GM19452 (cell line): Measurements from ENCODE around the gene CTSF.
A peak's percentile ranks its signal among the peaks of the same experiment; 100 is the strongest.
"Not testable (repeated sequence)": the region's sequence is repeated elsewhere in the genome, so short reads cannot be mapped to it uniquely, and the experiment has no call there.

Source experiments
- ATAC-seq: cut with Tn5 transposase; IDR thresholded peaks from one replicate; pipeline ENCODE4 v1.9.1; 2021; ENCODE audit not compliant: unreplicated experiment

CTSF gene

GRCh38 chr11:66559866-66560676, 8.3 kb downstream of the CTSF start:
- ATAC-seq, result no peak

- ATAC-seq, result no peak
Observed at GRCh38 chr11:66559142-66559865, 9.1 kb downstream of the CTSF start.

- no peak for ATAC-seq
Observed at GRCh38 chr11:66557733-66558326, 10.6 kb downstream of the CTSF start.

DNA sequence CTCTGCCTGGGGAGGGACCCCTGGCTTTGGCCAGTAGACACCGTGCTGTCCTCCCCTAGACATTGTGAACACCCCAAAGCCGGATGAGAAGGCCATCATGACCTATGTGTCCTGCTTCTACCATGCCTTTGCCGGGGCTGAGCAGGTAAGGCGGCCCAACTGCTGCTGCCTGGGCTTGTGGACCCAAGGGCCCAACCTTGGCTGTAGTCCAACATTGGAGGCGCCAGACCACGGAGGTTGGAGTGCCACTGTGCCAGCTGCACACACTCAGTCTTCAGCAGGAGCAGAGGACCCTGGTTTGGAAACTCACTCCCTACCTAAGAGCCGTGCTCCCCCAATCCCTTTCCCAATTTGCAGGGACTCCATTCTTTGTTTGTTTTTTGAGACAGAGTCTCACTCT, 12.3 kb downstream of the CTSF start:
- no peak for ATAC-seq

DNA sequence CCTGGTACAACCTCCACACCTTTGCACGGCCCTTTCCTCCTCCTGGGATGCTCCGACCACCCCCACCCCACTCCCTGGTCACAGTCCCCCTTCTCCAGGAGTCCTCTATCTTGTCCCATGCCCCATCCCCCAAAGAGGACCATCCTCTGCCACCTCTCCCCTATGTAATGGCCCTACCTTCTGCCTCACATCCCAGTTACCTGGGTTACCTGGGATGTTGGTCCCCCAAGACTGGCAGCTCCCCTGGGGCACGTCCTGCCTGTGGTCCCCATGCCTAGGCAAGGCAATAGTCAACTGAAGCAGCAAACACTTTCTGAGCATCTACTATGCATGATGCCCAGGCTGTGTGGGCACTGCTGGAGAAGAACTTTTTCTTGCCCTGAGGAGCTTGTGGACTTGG, 13.0 kb downstream of the CTSF start:
- ATAC-seq, result no peak

GRCh38 chr11:66554602-66555001, 13.8 kb downstream of the CTSF start:
- ATAC-seq, result no peak

DNA sequence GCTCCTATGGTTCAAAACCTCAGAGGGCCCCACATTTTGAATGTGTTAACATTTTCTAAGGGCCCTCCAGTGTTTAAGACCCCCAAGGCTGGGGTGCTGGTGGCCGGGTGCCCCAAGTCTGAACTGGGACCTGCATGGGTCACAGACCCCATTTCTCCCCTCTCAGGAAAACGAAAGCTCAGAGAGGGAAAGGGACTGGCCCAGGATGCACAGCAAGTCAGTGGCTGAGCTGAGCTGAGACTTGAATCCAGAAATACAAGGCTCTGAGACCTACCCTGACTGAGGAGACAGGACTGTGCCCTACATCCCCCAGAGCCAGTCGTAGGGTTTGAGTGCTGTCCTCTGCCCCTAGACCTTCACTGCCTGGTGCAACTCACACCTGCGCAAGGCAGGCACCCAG, 17.5 kb downstream of the CTSF start:
- no peak for ATAC-seq

- ATAC-seq, result no peak
Observed at GRCh38 chr11:66549696-66550095, 18.7 kb downstream of the CTSF start.

- ATAC-seq, result no peak
Observed at GRCh38 chr11:66548774-66549630, 19.4 kb downstream of the CTSF start.

GRCh38 chr11:66548041-66548440, 20.4 kb downstream of the CTSF start:
- no peak for ATAC-seq

- no peak for ATAC-seq
Observed at GRCh38 chr11:66547662-66548009, 20.8 kb downstream of the CTSF start.

GRCh38 chr11:66546966-66547661, 21.3 kb downstream of the CTSF start:
- ATAC-seq, result no peak

GRCh38 chr11:66546368-66546965, 21.9 kb downstream of the CTSF start, which contains the start of gene ACTN3:
Gene ACTN3 (plus strand): TSS chr11:66546903. CDS start chr11:66546938, 35 bp downstream.
- no peak for ATAC-seq

GRCh38 chr11:66545701-66546367, 22.6 kb downstream of the CTSF start, which contains the start of gene ZDHHC24:
Gene ZDHHC24 (minus strand): TSS chr11:66546048. CDS start chr11:66546003, 45 bp downstream.
- ATAC-seq, result peak; percentile 82

GRCh38 chr11:66544952-66545351, 23.5 kb downstream of the CTSF start:
- ATAC-seq, result not testable (repeated sequence)

DNA sequence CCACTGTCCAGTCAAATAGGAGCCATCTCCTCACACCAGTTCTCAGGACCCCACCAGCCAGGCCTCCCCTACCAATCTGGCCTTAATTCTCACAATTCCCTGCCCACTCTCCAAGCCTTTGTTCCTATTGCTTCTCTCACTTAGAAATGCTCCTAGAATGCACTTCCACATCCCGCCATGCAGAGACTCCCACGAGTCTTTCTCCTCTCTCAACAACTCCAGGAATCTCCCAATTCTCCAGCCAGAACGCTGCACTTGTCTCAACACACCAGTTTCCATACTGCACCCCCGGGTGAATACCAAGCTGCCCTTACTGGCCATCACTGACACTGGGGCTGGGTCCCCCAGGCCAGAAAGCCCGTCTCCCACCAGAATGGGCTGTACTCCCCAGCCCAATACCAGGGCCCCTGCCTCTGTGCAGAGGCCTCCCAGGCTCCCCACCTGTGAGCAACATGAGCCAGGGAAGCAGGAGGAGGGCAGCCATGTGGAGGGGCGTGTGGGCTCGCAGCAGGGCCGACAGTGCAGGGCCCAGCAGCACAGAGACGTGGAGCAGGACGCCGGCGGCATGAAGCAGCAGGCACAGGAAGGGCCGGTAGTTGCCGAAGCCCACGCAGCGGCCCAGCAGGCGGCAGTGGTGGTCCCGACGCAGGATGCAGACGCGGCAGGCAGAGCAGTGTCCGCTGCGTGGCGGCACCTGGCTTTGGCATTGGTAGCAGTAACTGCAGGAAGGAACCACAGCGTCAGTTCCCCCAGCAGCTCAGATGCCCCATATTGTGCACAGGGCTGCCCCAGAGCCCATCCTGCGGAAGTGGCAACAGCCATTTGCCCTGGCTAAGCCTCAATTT, 24.9 kb downstream of the CTSF start:
- no peak for ATAC-seq

GRCh38 chr11:66542362-66542761, 26.0 kb downstream of the CTSF start:
- no peak for ATAC-seq

DNA sequence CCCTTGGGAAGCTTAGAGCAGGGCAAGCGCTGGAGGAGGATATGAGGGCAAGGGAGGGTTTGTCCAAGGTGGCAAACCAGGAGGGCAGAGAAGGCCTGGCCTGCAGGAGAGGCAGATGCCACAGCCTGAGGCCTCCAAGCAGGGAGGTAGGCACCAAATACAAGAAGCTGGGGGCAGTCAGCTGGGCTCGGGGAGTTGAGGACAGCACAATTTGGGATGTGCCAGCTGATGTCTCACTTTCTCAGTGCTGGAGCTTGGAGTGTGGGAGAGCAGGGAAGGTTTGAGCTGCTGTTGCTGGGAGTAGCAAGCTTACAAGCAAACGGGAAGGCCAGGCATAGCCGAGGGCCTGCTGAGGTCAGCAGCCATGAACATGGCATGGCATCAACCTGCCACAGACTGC, 26.5 kb downstream of the CTSF start:
- ATAC-seq, result no peak
